IPS-NIHi7 (cell line): ENCODE data around the gene MYMX.

Experiments
- DNase-seq: peaks from one replicate; pipeline ENCODE4 v3.0.0; 2012; ENCODE audit warnings: mixed read lengths; ENCODE audit errors: extremely low spot score

Gene MYMX

GRCh38 chr6:44232676-44233566, 16.2 kb downstream of the MYMX start:
- no peak for DNase-seq

GRCh38 chr6:44233567-44234100, 16.9 kb downstream of the MYMX start:
- no peak for DNase-seq

- DNase-seq: peak; percentile 72
Measured at GRCh38 chr6:44234101-44235025, 17.6 kb downstream of the MYMX start.

- DNase-seq: no peak
Measured at GRCh38 chr6:44235269-44235668, 18.5 kb downstream of the MYMX start.

GRCh38 chr6:44235891-44236516, 19.3 kb downstream of the MYMX start:
- no peak for DNase-seq

GRCh38 chr6:44237021-44237812, 20.5 kb downstream of the MYMX start:
- DNase-seq: peak; percentile 74

- peak; percentile 80 for DNase-seq
Measured at GRCh38 chr6:44237813-44238433, 21.2 kb downstream of the MYMX start.

- no peak for DNase-seq
Measured at GRCh38 chr6:44238687-44239350, 22.1 kb downstream of the MYMX start.

- no peak for DNase-seq
Measured at GRCh38 chr6:44243345-44243744, 26.6 kb downstream of the MYMX start.

- DNase-seq: no peak
Measured at GRCh38 chr6:44245391-44245911, 28.7 kb downstream of the MYMX start.

- peak; percentile 90 for DNase-seq
Measured at GRCh38 chr6:44245912-44246662, 29.4 kb downstream of the MYMX start.

GRCh38 chr6:44246663-44247337, 30.1 kb downstream of the MYMX start, which contains the start of gene HSP90AB1:
TSS of gene HSP90AB1 (plus strand) at chr6:44247101. CDS start at chr6:44248630, 1,529 bp downstream.
- peak; percentile 86 for DNase-seq

- DNase-seq: no peak
Measured at GRCh38 chr6:44247338-44248302, 30.9 kb downstream of the MYMX start.

GRCh38 chr6:44248579-44248978, 31.9 kb downstream of the MYMX start:
- DNase-seq: no peak

- no peak for DNase-seq
Measured at GRCh38 chr6:44249082-44249748, 32.5 kb downstream of the MYMX start.

- no peak for DNase-seq
Measured at GRCh38 chr6:44250067-44250717, 33.5 kb downstream of the MYMX start.
